ENCODE data around the gene MYMX.
A peak's percentile ranks its signal among the peaks of the same experiment; 100 is the strongest.
"Not testable (repeated sequence)": the region's sequence is repeated elsewhere in the genome, so short reads cannot be mapped to it uniquely, and the experiment has no call there.

Gene MYMX

GRCh38 chr6:44227148-44227793 is 10.5 kb downstream of the MYMX start:
- peak; percentile 76 to 81 for DNase-seq
- TF ChIP-seq GATA1 (IDR thresholded peaks at IDR 0.05; ENCODE audit: low read depth, low read length) (no peak), POLR2A (IDR thresholded peaks at IDR 0.05; ENCODE audit: low read length) (no peak)

GRCh38 chr6:44228031-44228430 is 11.3 kb downstream of the MYMX start:
- TF ChIP-seq GATA1 (IDR thresholded peaks at IDR 0.05; ENCODE audit: low read depth, low read length), result no peak
- no peak for TF ChIP-seq POLR2A (IDR thresholded peaks at IDR 0.05; ENCODE audit: low read length)
- no peak for DNase-seq

DNA sequence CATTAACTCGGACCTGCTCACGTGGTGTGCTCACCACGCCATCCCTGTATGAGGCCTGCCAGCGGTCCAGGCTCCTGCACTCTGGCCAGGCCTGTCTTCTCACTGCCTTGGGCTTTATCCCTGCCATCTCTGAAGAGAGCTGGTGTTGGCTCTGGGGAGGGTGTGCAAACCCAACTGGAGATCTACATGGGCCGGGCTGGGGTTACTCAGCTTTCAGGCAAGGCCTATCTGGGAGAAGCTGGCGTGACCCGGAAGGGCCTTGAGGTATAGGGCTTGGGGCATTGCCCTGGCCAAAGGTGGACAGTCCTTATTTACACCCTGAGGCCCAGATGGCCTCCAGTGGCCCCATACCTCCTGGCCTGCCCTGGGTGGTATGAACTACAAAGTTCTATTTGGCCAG is 11.7 kb downstream of the MYMX start:
- DNase-seq, result no peak
- no peak for TF ChIP-seq GATA1 (IDR thresholded peaks at IDR 0.05; ENCODE audit: low read depth, low read length)
- no peak for TF ChIP-seq POLR2A (IDR thresholded peaks at IDR 0.05; ENCODE audit: low read length)

DNA sequence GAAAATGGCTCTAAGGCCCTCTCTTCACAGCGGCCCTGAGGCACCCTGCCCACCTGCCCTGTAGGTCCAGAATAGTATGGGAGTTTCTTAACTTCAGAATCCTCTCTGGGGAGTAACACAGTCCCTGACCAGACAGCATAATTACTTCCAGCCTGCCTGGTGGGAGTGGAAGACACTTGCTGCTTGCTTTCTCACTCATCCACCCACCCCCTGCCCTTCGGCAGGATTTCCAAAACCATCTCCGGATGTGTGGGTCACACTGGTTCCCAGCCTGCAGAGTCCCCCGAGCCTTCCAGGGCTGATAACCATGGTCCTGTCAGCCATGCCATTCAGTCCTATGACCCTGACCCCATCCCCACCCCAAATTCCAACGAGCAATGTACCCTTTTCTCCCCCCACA is 12.1 kb downstream of the MYMX start:
- no peak for DNase-seq
- no peak for TF ChIP-seq GATA1 (IDR thresholded peaks at IDR 0.05; ENCODE audit: low read depth, low read length)

- no peak for DNase-seq
- TF ChIP-seq GATA1 (IDR thresholded peaks at IDR 0.05; ENCODE audit: low read depth, low read length), result no peak
- no peak for TF ChIP-seq POLR2A (IDR thresholded peaks at IDR 0.05; ENCODE audit: low read length)
Observed at GRCh38 chr6:44229376-44230033, 12.8 kb downstream of the MYMX start.

GRCh38 chr6:44230034-44230675 is 13.4 kb downstream of the MYMX start:
- no peak for DNase-seq
- TF ChIP-seq POLR2A (IDR thresholded peaks at IDR 0.05; ENCODE audit: low read length) (no peak), GATA1 (IDR thresholded peaks at IDR 0.05; ENCODE audit: low read depth, low read length) (no peak)

- DNase-seq, result not testable (repeated sequence)
Observed at GRCh38 chr6:44231426-44231825, 14.7 kb downstream of the MYMX start.

DNA sequence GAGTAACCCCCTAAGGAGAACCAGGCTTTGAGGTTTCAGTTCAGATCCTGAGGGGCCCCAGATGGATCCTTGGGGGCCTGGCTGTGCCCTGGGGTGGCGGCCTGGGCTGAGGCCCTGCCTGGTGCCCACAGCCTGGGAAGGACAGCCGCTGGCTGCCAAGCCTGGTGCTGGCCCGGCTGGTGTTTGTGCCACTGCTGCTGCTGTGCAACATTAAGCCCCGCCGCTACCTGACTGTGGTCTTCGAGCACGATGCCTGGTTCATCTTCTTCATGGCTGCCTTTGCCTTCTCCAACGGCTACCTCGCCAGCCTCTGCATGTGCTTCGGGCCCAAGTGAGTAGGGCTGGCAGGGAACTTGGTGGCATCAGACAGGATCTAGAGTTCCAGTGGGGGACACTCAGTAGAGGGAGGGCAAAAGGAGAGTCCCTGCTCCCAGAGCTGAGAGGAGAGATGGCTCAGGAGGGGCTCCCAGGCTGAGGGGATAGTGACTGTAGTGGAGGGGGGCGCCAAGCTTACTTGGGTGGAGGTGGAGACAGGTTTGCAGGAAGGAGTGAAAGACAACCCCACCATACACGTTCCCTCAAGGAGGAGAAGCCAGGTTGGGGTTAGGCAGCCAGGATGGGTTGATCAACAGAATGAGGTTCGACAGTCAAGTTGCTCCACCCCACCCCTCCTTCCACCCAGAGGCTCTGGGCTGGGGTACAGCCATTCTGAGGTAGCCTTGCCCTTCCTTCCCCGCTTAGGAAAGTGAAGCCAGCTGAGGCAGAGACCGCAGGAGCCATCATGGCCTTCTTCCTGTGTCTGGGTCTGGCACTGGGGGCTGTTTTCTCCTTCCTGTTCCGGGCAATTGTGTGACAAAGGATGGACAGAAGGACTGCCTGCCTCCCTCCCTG is 16.2 kb downstream of the MYMX start:
- no peak for DNase-seq
- TF ChIP-seq GATA1 (IDR thresholded peaks at IDR 0.05; ENCODE audit: low read depth, low read length) (no peak), POLR2A (IDR thresholded peaks at IDR 0.05; ENCODE audit: low read length) (no peak)

DNA sequence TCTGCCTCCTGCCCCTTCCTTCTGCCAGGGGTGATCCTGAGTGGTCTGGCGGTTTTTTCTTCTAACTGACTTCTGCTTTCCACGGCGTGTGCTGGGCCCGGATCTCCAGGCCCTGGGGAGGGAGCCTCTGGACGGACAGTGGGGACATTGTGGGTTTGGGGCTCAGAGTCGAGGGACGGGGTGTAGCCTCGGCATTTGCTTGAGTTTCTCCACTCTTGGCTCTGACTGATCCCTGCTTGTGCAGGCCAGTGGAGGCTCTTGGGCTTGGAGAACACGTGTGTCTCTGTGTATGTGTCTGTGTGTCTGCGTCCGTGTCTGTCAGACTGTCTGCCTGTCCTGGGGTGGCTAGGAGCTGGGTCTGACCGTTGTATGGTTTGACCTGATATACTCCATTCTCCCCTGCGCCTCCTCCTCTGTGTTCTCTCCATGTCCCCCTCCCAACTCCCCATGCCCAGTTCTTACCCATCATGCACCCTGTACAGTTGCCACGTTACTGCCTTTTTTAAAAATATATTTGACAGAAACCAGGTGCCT is 16.9 kb downstream of the MYMX start:
- TF ChIP-seq GATA1 (IDR thresholded peaks at IDR 0.05; ENCODE audit: low read depth, low read length), result no peak
- no peak for DNase-seq

- DNase-seq, result peak; percentile 73 to 77
- no peak for TF ChIP-seq GATA1 (IDR thresholded peaks at IDR 0.05; ENCODE audit: low read depth, low read length)
- no peak for TF ChIP-seq POLR2A (IDR thresholded peaks at IDR 0.05; ENCODE audit: low read length)
Observed at GRCh38 chr6:44234101-44235025, 17.6 kb downstream of the MYMX start.

DNA sequence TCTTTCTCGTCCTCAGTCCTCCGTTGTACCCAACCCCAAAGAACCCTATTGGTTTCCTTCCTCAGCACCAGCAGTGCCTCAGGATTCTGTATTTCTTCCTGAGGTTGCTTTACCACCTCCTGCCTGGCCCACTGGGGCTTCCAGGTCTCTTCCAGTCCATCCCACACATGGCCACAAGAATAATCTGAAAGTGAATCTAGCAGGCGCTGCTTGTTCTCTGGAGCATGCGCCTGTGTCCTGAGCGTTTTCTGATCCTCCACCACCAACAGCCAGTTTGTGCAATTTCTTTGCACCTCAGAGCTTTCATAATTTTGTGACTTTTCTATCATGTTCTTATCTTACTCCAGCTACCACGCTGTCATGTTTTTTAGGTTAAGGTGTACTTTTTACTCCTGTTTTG is 18.5 kb downstream of the MYMX start:
- no peak for DNase-seq
- TF ChIP-seq GATA1 (IDR thresholded peaks at IDR 0.05; ENCODE audit: low read depth, low read length) (no peak), POLR2A (IDR thresholded peaks at IDR 0.05; ENCODE audit: low read length) (peak; percentile 20)

- no peak for DNase-seq
- TF ChIP-seq GATA1 (IDR thresholded peaks at IDR 0.05; ENCODE audit: low read depth, low read length), result no peak
- TF ChIP-seq POLR2A (IDR thresholded peaks at IDR 0.05; ENCODE audit: low read length), result no peak
Observed at GRCh38 chr6:44235891-44236516, 19.3 kb downstream of the MYMX start.
